Measurements from ENCODE around the gene PPP5C. TPM values are rescaled to one million over a fixed set of nuclear protein-coding genes. Genes with fewer than 3 reads are reported as not detected.
A peak's percentile ranks its signal among the peaks of the same experiment; 100 is the strongest.

The PPP5C gene
- total and polyA plus RNA-seq, 9 of the 15 experiments (the other 6 are each of a cell fraction or from before 2014, with no cell fraction given): 1.9 to 166 (median 108) TPM

DNA sequence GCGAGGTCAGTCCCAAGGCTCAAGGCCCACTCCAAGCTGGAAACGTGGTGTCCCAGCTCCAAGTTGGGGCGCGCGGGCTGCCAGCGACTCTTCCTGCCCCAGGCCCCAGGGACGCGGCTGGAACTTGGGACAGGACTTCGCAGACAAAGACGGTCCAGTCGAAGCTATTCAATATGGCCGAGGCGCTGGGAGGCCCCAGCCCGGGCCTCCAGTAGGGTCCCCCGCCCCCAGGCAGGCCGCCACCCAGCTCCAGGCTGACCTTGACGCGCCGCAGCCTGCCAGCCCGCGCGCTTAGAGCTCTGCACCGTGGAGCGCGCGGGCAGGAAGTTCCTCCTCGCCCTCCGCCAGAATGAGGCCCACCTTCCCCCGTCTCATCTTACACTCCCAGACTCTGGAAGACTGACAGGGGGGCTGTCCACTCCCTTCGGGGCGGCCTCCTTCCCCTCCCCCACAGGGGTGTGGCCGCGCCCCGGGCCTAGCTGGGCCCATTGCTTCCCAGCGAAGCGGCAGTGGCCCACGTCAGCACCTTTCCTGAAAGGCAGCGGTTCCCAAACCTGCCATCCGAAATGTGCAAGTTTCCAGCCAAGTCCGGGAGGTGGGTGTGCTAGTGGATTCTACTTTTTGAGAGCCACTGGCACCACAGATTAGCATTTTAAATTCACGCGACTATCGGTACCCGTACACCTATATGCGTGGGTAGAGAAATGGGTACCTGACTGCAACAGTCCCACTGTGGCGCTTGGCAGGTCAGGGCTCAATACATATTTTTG, 66.6 kb downstream of the PPP5C start, which contains the start of gene CCDC8 (continued):
- TF ChIP-seq, protein P1, sequence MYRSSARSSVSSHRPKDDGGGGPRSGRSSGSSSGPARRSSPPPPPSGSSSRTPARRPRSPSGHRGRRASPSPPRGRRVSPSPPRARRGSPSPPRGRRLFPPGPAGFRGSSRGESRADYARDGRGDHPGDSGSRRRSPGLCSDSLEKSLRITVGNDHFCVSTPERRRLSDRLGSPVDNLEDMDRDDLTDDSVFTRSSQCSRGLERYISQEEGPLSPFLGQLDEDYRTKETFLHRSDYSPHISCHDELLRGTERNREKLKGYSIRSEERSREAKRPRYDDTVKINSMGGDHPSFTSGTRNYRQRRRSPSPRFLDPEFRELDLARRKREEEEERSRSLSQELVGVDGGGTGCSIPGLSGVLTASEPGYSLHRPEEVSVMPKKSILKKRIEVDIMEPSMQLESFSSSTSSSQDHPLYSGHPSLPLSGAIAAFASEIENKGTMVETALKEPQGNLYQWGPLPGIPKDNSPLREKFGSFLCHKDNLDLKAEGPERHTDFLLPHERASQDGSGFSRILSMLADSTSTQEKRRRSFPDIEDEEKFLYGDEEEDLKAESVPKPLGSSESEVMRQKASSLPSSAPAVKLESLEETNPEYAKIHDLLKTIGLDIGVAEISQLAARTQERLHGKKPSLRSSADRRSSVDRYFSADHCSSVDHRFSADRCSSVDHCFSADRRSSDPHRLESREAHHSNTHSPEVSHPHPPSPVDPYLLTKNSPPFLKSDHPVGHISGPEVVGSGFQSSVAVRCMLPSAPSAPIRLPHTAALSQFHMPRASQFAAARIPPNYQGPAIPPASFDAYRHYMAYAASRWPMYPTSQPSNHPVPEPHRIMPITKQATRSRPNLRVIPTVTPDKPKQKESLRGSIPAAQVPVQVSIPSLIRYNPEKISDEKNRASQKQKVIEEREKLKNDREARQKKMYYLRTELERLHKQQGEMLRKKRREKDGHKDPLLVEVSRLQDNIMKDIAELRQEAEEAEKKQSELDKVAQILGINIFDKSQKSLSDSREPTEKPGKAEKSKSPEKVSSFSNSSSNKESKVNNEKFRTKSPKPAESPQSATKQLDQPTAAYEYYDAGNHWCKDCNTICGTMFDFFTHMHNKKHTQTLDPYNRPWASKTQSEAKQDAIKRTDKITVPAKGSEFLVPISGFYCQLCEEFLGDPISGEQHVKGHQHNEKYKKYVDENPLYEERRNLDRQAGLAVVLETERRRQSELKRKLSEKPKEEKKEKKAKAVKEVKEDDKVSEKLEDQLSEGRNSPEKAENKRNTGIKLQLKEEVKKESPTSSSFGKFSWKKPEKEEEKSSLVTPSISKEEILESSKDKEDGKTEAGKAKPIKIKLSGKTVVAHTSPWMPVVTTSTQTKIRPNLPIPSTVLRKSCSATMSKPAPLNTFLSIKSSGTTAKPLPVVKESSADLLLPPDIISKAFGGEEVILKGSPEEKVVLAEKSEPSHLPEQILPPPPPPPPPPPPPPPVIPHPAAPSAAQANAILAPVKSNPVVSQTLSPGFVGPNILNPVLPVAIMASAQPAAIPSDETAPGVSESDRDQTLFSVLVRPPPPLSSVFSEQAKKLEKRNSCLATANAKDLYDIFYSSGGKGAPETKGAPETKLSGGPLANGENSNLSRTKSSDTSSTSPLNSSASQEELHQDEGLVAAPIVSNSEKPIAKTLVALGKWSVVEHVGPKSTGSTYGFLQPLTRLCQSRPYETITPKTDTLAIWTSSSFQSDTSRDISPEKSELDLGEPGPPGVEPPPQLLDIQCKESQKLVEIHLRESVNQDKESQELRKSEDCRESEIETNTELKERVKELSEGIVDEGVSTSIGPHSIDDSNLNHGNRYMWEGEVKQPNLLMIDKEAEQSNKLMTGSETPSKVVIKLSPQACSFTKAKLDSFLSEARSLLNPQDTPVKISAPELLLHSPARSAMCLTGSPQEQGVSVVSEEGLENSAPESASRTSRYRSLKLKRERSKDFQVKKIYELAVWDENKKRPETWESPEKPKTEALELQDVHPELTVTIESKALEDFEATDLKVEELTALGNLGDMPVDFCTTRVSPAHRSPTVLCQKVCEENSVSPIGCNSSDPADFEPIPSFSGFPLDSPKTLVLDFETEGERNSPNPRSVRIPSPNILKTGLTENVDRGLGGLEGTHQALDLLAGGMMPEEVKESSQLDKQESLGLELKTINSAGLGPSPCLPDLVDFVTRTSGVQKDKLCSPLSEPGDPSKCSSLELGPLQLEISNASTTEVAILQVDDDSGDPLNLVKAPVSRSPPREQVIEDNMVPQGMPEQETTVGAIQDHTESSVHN (IDR thresholded peaks at IDR 0.05; ENCODE audit: borderline replicate concordance in 1 of 2, low read depth in 1 of 2): peak in 1 of 2 experiments; percentile 68; a peak in 2 of 4 replicates
- TF ChIP-seq NR2C2 (CRISPR knock-in tag; IDR thresholded peaks at IDR 0.05) (0 out of 2 replicates have a peak, but pooled peaks have one; percentile 34), NR2C2 (tag; IDR thresholded peaks at IDR 0.05) (peak; percentile 67), NR2F6 (CRISPR knock-in tag; IDR thresholded peaks at IDR 0.05) (no peak), FOXA3 (CRISPR knock-in tag; conservative IDR thresholded peaks at IDR 0.05 in 1 of 2, IDR thresholded peaks at IDR 0.05 in 1 of 2) (0 out of 4 replicates have a peak, but pooled peaks of 1 of the 2 experiments have one; percentile 19), TAF7 (tag; IDR thresholded peaks at IDR 0.05) (peak; percentile 96), TEAD4 (IDR thresholded peaks at IDR 0.05; ENCODE audit: low read length) (no peak; the same call in 1 of the 2 replicates), TEAD4 (CRISPR knock-in tag; IDR thresholded peaks at IDR 0.05; ENCODE audit: borderline replicate concordance) (no peak), MCM3 (IDR thresholded peaks at IDR 0.05) (no peak), ZNF197 (CRISPR knock-in tag; IDR thresholded peaks at IDR 0.05; ENCODE audit: low read depth) (0 out of 2 replicates have a peak, but pooled peaks have one; percentile 28), CXXC5 (CRISPR knock-in tag; IDR thresholded peaks at IDR 0.05) (peak; percentile 84), POLR2G (IDR thresholded peaks at IDR 0.05; ENCODE audit: low read depth, low read length) (peak; percentile 95), HNRNPLL (IDR thresholded peaks at IDR 0.05; ENCODE audit: low read depth, low read length, poor library complexity, severe bottlenecking) (peak; percentile 53)
- TF ChIP-seq, protein P2, sequence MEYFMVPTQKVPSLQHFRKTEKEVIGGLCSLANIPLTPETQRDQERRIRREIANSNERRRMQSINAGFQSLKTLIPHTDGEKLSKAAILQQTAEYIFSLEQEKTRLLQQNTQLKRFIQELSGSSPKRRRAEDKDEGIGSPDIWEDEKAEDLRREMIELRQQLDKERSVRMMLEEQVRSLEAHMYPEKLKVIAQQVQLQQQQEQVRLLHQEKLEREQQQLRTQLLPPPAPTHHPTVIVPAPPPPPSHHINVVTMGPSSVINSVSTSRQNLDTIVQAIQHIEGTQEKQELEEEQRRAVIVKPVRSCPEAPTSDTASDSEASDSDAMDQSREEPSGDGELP (CRISPR knock-in tag; IDR thresholded peaks at IDR 0.05; ENCODE audit: borderline replicate concordance): peak; percentile 72; the same call in 1 of the 2 replicates
- TF ChIP-seq, protein P3, sequence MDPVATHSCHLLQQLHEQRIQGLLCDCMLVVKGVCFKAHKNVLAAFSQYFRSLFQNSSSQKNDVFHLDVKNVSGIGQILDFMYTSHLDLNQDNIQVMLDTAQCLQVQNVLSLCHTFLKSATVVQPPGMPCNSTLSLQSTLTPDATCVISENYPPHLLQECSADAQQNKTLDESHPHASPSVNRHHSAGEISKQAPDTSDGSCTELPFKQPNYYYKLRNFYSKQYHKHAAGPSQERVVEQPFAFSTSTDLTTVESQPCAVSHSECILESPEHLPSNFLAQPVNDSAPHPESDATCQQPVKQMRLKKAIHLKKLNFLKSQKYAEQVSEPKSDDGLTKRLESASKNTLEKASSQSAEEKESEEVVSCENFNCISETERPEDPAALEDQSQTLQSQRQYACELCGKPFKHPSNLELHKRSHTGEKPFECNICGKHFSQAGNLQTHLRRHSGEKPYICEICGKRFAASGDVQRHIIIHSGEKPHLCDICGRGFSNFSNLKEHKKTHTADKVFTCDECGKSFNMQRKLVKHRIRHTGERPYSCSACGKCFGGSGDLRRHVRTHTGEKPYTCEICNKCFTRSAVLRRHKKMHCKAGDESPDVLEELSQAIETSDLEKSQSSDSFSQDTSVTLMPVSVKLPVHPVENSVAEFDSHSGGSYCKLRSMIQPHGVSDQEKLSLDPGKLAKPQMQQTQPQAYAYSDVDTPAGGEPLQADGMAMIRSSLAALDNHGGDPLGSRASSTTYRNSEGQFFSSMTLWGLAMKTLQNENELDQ (CRISPR knock-in tag; IDR thresholded peaks at IDR 0.05; ENCODE audit: borderline replicate concordance): no peak
